ENCODE measurements around the gene SEC31A.

SEC31A gene

DNA sequence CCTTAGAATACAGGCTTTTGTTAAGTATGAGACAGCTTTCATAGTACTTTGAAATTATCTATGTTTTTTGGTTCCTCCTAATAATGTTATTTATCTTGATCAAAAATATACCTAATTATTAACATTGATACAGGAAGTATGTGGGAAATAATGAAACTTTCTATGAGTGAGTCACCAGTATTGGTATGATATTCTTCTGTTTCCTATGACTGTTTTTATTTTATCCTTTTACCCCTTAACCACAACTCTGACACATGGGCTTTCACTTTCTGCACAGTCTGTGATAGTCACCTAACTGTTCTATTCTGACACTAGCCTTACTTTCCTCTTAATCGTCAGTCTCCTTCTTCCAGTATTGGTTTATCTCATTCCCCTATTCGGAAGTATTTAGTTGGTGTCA, 14.3 kb upstream of the SEC31A start:
- H3K27me3 ChIP-seq (replicated peaks; ENCODE audit: control insufficient read depth, insufficient read depth, low read length): no peaks in the 10 kb centered on the region
- TF ChIP-seq, protein P1, sequence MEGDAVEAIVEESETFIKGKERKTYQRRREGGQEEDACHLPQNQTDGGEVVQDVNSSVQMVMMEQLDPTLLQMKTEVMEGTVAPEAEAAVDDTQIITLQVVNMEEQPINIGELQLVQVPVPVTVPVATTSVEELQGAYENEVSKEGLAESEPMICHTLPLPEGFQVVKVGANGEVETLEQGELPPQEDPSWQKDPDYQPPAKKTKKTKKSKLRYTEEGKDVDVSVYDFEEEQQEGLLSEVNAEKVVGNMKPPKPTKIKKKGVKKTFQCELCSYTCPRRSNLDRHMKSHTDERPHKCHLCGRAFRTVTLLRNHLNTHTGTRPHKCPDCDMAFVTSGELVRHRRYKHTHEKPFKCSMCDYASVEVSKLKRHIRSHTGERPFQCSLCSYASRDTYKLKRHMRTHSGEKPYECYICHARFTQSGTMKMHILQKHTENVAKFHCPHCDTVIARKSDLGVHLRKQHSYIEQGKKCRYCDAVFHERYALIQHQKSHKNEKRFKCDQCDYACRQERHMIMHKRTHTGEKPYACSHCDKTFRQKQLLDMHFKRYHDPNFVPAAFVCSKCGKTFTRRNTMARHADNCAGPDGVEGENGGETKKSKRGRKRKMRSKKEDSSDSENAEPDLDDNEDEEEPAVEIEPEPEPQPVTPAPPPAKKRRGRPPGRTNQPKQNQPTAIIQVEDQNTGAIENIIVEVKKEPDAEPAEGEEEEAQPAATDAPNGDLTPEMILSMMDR (IDR thresholded peaks at IDR 0.05; ENCODE audit: insufficient read depth, low read length, poor library complexity, severe bottlenecking): no peak
- no peaks in the 10 kb centered on the region; the same call in 1 of the 2 replicates for H3K36me3 ChIP-seq (ENCODE audit: control insufficient read depth, insufficient read depth, low read length)
- peak; percentile 59 for DNase-seq (ENCODE audit: extremely low read depth, insufficient read length)
- H3K4me3 ChIP-seq (replicated peaks; ENCODE audit: low read depth, low read length): no peak overlapping the region

DNA sequence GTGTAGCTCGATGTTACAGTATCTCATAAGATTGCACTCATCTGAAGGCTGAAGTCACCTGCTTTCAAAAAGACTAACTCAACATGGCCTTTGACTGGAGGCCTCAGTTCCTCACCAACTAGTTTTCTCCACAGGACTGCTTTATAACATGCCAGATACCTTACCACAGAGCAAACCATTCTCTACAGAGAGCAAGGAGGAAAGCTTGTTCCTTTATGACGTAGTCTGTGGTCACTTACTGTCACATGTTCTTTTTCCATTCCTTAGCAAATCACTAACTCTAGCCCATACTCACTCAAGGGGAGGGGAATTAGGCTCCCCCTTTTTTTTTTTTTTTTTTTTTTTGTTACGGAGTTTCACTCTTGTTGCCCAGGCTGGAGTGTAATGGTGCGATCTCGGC, 12.8 kb upstream of the SEC31A start:
- Histone ChIP-seq H3K27me3 (replicated peaks; ENCODE audit: control insufficient read depth, insufficient read depth, low read length) (no peaks in the 10 kb centered on the region), H3K36me3 (ENCODE audit: control insufficient read depth, insufficient read depth, low read length) (no peaks in the 10 kb centered on the region; the same call in 1 of the 2 replicates), H3K4me3 (replicated peaks; ENCODE audit: low read depth, low read length) (no peak overlapping the region)
- TF ChIP-seq, protein P1 (IDR thresholded peaks at IDR 0.05; ENCODE audit: insufficient read depth, low read length, poor library complexity, severe bottlenecking): no peak
- DNase-seq (ENCODE audit: extremely low read depth, insufficient read length): no peak

DNA sequence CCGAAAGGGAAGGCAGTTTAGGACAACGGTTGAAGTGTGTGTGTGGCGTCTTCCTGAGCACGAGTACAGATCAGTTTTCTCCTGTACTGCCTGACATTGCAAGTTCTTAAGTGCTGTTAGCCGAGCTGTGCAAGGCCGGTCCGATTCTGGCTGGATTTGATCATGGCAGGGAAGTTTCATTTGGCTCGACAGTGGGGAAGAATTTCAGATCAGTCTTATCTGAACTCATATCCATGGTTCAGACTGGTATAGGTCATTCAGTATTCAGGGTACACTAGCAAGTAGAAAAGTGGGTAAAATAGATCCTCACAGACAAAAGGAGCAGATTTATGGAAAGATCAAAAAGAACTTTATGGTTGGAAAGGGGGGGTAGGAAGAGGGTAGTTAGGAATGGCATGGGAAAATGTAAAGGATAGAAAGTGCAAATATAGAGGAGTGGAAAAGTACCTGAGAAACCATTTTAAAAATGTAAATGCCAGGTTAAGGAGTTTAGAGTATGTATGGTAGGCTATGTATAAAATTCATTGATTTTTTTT, 10.3 kb upstream of the SEC31A start:
- TF ChIP-seq, protein P1 (IDR thresholded peaks at IDR 0.05; ENCODE audit: insufficient read depth, low read length, poor library complexity, severe bottlenecking): no peak
- no peak for DNase-seq (ENCODE audit: extremely low read depth, insufficient read length)

DNA sequence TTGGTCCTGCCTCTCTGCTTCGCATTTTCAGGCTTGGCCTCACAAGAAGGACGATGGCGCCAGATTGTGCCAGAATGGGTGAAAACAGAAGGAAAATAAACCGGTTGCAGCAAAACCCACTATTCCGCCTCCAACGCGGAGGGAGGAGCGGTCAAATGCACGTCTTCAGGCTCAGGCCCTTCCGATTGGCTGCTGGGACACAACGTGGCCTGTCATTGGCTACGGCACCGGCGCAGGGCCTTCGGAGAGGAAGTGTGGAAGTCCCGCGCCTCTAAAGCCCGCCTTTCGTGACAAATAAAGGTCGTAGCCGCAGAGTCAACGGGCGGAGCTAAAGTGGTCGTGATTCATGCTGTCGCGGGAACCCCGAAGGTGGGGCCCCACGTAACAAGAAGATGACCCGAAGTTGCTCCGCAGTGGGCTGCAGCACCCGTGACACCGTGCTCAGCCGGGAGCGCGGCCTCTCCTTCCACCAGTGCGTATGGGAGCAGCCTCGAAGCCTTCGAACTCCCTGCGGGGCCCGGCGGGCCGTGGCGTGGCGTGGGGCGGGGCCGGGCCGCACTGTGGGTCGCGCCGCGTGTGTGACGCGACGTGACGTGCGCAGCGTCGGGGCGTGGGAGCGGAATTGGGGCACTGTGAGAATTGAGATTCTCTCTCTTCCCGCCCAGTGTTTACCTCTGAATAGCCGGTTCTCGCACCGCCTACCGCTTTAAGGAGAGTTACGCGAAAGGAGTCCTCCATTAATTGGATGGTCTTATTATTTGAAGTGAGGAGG, 9.6 kb upstream of the SEC31A start, which contains the start of gene THAP9:
Gene THAP9, plus strand, starts transcription at position 325 of the 772 bp plus-strand sequence. Its CDS starts 68 bp downstream, at position 393.
- TF ChIP-seq, protein P1 (IDR thresholded peaks at IDR 0.05; ENCODE audit: insufficient read depth, low read length, poor library complexity, severe bottlenecking): no peak
- Histone ChIP-seq H3K36me3 (ENCODE audit: control insufficient read depth, insufficient read depth, low read length) (no peaks in the 10 kb centered on the region), H3K4me3 (replicated peaks; ENCODE audit: low read depth, low read length) (peak within 1 kb of the TSS; percentile 93), H3K27me3 (replicated peaks; ENCODE audit: control insufficient read depth, insufficient read depth, low read length) (no peaks in the 10 kb centered on the region)
- DNase-seq (ENCODE audit: extremely low read depth, insufficient read length): peak; percentile 96

More for the DNA sequence above, 10.3 kb upstream of the SEC31A start:
- Histone ChIP-seq H3K36me3 (ENCODE audit: control insufficient read depth, insufficient read depth, low read length) (no peaks in the 10 kb centered on the region), H3K27me3 (replicated peaks; ENCODE audit: control insufficient read depth, insufficient read depth, low read length) (no peaks in the 10 kb centered on the region), H3K4me3 (replicated peaks; ENCODE audit: low read depth, low read length) (peak overlapping the region; percentile 93)

DNA sequence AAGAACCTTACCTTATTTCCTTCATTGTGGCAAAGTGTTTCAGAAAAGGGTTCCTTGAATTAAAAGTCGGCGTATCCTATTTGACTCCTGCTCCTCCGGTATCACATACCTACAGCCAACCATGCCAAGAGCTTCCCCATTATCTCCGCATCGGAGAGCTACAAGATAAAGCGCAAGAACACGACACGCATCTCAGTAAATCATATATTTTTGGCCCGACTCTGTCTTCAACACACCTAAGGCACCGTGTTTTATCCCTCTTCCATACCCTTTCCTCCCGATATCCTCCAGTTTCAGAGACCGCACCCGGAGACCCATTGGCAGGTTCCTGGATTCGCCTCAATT, 9.1 kb upstream of the SEC31A start:
- TF ChIP-seq, protein P1 (IDR thresholded peaks at IDR 0.05; ENCODE audit: insufficient read depth, low read length, poor library complexity, severe bottlenecking): no peak
- H3K4me3 ChIP-seq (replicated peaks; ENCODE audit: low read depth, low read length): peak overlapping the region; percentile 93
- no peak for DNase-seq (ENCODE audit: extremely low read depth, insufficient read length)
- no peaks in the 10 kb centered on the region for H3K36me3 ChIP-seq (ENCODE audit: control insufficient read depth, insufficient read depth, low read length)
- H3K27me3 ChIP-seq (replicated peaks; ENCODE audit: control insufficient read depth, insufficient read depth, low read length): no peaks in the 10 kb centered on the region

Measured in GM06990 (cell line).